IMR-90 (cell line): Measurements from ENCODE around the gene MADCAM1. TPM values are rescaled to one million over a fixed set of nuclear protein-coding genes. Genes with fewer than 3 reads are reported as not detected.

Source experiments
- ATAC-seq: fragments of 200-7000 bp; cut with Tn5 transposase; 2 replicates; pipeline ENCODE4 v1.9.1; 2020; ENCODE audit warnings: low read depth, mild to moderate bottlenecking, moderate library complexity
- BruUV-seq: library from RNA; stranded (reverse); fragments of 400-500 nt; replicated peaks from 2 replicates; lab custom pipeline; 2021; lab: Mats Ljungman, UMichigan
- CTCF ChIA-PET: fragments of 300-600 bp; formaldehyde crosslinking; extraction: SDS; loops from one replicate; lab custom pipeline; 2021; ENCODE audit warnings: antibody characterized with exemption; lab: Yijun Ruan, JAX
- POLR2A ChIA-PET: fragments of 300-600 bp; sonication (Branson Sonifier 250); formaldehyde crosslinking; loops from one replicate; lab custom pipeline; 2022; ENCODE audit warnings: antibody characterized with exemption; ENCODE audit not compliant: unreplicated experiment; lab: Charles Lee
- DNase-seq: peaks from one replicate; pipeline ENCODE4 v3.0.0; 2013
- H2AFZ ChIP-seq: replicated peaks from 2 replicates; pipeline ENCODE3; 2013; ENCODE audit warnings: low read length, mild to moderate bottlenecking; ENCODE audit not compliant: poor library complexity
- H2AK5ac ChIP-seq: 2 replicates; pipeline ENCODE4 v1.6.1; 2013; ENCODE audit warnings: low read depth, low read length, inconsistent platforms
- H2AK9ac ChIP-seq: replicated peaks from 2 replicates; pipeline ENCODE3; 2013; ENCODE audit warnings: mild to moderate bottlenecking, low read depth, low read length, moderate library complexity; ENCODE audit not compliant: poor library complexity
- H2BK120ac ChIP-seq: 2 replicates; pipeline ENCODE4 v1.6.1; 2013; ENCODE audit warnings: low read depth, low read length, inconsistent platforms
- H2BK15ac ChIP-seq: 3 replicates; pipeline ENCODE4 v1.6.1; 2013; ENCODE audit warnings: low read depth, low read length, inconsistent platforms
- H2BK20ac ChIP-seq: 2 replicates; pipeline ENCODE4 v1.6.1; 2013; ENCODE audit warnings: low read depth, mild to moderate bottlenecking, inconsistent platforms, low read length, moderate library complexity
- H2BK5ac ChIP-seq: 2 replicates; pipeline ENCODE4 v1.6.1; 2013; ENCODE audit warnings: mild to moderate bottlenecking, low read depth, low read length, inconsistent platforms; ENCODE audit not compliant: poor library complexity, severe bottlenecking
- H3K14ac ChIP-seq: replicated peaks from 2 replicates; pipeline ENCODE4 v1.6.1; 2013; ENCODE audit warnings: low read depth, low read length, inconsistent platforms
- H3K18ac ChIP-seq: 2 replicates; pipeline ENCODE4 v1.6.1; 2013; ENCODE audit warnings: low read depth, low read length, control low read depth
- H3K23ac ChIP-seq: 2 replicates; pipeline ENCODE4 v1.6.1; 2013; ENCODE audit warnings: low read depth, low read length, inconsistent platforms
- H3K27ac ChIP-seq: 2 replicates; pipeline ENCODE4 v1.5.1; 2013; ENCODE audit warnings: mild to moderate bottlenecking, control low read depth, low read length; ENCODE audit not compliant: insufficient read depth
- H3K27me3 ChIP-seq: 2 replicates; pipeline ENCODE4 v1.6.1; 2013; ENCODE audit warnings: low read length; ENCODE audit not compliant: control insufficient read depth, insufficient read depth
- H3K36me3 ChIP-seq: 2 replicates; pipeline ENCODE4 v1.6.1; 2013; ENCODE audit warnings: low read length, mixed read lengths; ENCODE audit not compliant: control insufficient read depth, insufficient read depth
- H3K4ac ChIP-seq: 2 replicates; pipeline ENCODE4 v1.6.1; 2013; ENCODE audit warnings: low read depth, low read length, inconsistent platforms
- H3K4me1 ChIP-seq: 2 replicates; pipeline ENCODE4 v1.6.1; 2013; ENCODE audit warnings: low read length, mixed read lengths; ENCODE audit not compliant: control insufficient read depth, insufficient read depth
- H3K4me2 ChIP-seq: 2 replicates; pipeline ENCODE4 v1.6.1; 2013; ENCODE audit warnings: low read depth, mild to moderate bottlenecking, control low read depth, low read length, moderate library complexity
- H3K4me3 ChIP-seq: 2 replicates; pipeline ENCODE4 v1.5.1; 2013; ENCODE audit warnings: low read depth, mild to moderate bottlenecking, control low read depth, low read length, moderate library complexity; ENCODE audit not compliant: insufficient read depth
- H3K56ac ChIP-seq: 2 replicates; pipeline ENCODE4 v1.6.1; 2013; ENCODE audit warnings: low read length, inconsistent platforms; ENCODE audit not compliant: insufficient read depth; ENCODE audit errors: extremely low read depth
- H3K79me1 ChIP-seq, 2 experiments: 2 replicates each; pipeline ENCODE4 v1.6.1; 2013; ENCODE audit warnings: low read length in 2 of 2, inconsistent platforms in 1 of 2, low read depth in 1 of 2
- H3K9ac ChIP-seq: 2 replicates; pipeline ENCODE4 v1.6.1; 2013; ENCODE audit warnings: low read depth, low read length, control low read depth
- H3K9me1 ChIP-seq: 2 replicates; pipeline ENCODE4 v1.6.1; 2013; ENCODE audit warnings: low read length, inconsistent platforms; ENCODE audit not compliant: insufficient read depth
- H3K9me3 ChIP-seq: 2 replicates; pipeline ENCODE4 v1.6.1; 2013; ENCODE audit warnings: low read length; ENCODE audit not compliant: control insufficient read depth, insufficient read depth
- H4K20me1 ChIP-seq: 2 replicates; pipeline ENCODE4 v1.6.1; 2013; ENCODE audit warnings: low read length, inconsistent platforms; ENCODE audit not compliant: insufficient read depth
- H4K5ac ChIP-seq: 2 replicates; pipeline ENCODE4 v1.6.1; 2013; ENCODE audit warnings: mild to moderate bottlenecking, low read depth, low read length, control low read depth
- H4K8ac ChIP-seq, 2 experiments: 2 replicates each; pipeline ENCODE4 v1.6.1; 2013; ENCODE audit warnings: low read depth in 2 of 2, low read length in 2 of 2, control low read depth in 1 of 2, inconsistent platforms in 1 of 2
- H4K91ac ChIP-seq: 2 replicates; pipeline ENCODE4 v1.6.1; 2013; ENCODE audit warnings: low read depth, low read length, inconsistent platforms; ENCODE audit not compliant: insufficient read depth
- CEBPB ChIP-seq: IDR thresholded peaks from 2 replicates; pipeline ENCODE4 v1.6.1; 2012; ENCODE audit warnings: low read depth, low read length, improper control_type of control experiment
- MAZ ChIP-seq: IDR thresholded peaks from 2 replicates; pipeline ENCODE4 v1.6.1; 2012; ENCODE audit warnings: low read depth, mild to moderate bottlenecking, low read length, improper control_type of control experiment, moderate library complexity, borderline replicate concordance
- RFX5 ChIP-seq: IDR thresholded peaks from 2 replicates; pipeline ENCODE4 v1.8.0; 2012; ENCODE audit warnings: low read depth, mild to moderate bottlenecking, low read length, moderate library complexity
- WGBS, 2 experiments: methylation state at CpG; one replicate each; pipeline versions ENCODE4 v1.1.5 to v1.1.7; 2013; ENCODE audit warnings: missing lambda C conversion rate in 2 of 2; ENCODE audit not compliant: insufficient read length in 1 of 2; ENCODE audit errors: extremely low coverage in 2 of 2; 5-methylcytosine and 5-hydroxymethylcytosine counted together
- dilution Hi-C: fragments of 300-500 bp; cut with HindIII; formaldehyde crosslinking; loops from one replicate; pipeline ENCODE4 v1.14.3; 2018; ENCODE audit warnings: low sequenced_read_pairs; ENCODE audit not compliant: unreplicated experiment
- in situ Hi-C: fragments of 300-500 bp; cut with MboI; formaldehyde crosslinking; loops from 3 replicates; pipeline ENCODE4 v1.14.3; 2019; ENCODE audit warnings: low sequenced_read_pairs, inconsistent platforms, mixed read lengths
- intact Hi-C: fragments of 100-400 bp; cut with micrococcal nuclease; formaldehyde crosslinking; loops from 2 replicates; pipeline ENCODE4 v1.10.0; 2022
- polyA plus RNA-seq, 3 experiments: library from polyadenylated mRNA; depleted of rRNA; stranded (reverse); fragments of >200 nt; gene quantifications; 2 replicates each; pipeline ENCODE4 v1.2.3, GENCODE V29; 2012; ENCODE audit warnings: low replicate concordance in 1 of 3
- total RNA-seq: library from RNA; depleted of rRNA; stranded (reverse); fragments of >200 nt; gene quantifications from 2 replicates; pipeline ENCODE4 v1.2.3, GENCODE V29; 2012

Gene MADCAM1
- total and polyA plus RNA-seq, 2 of the 4 experiments (the other 2 are of a cell fraction), result 0.24 TPM; not detected in 1

DNA sequence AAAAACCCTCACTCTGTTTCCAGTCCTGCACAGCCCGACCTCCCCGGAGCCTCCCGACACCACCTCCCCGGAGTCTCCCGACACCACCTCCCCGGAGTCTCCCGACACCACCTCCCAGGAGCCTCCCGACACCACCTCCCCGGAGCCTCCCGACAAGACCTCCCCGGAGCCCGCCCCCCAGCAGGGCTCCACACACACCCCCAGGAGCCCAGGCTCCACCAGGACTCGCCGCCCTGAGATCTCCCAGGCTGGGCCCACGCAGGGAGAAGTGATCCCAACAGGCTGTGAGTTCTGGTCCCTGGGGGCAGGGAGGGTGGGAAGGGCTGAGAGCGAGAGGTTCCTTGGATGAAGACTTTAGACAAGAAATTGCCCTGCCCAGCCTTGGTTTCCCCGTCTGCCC, 5.4 kb downstream of the MADCAM1 start:
- no CpG with 5 or more reads among the region's 17 CpGs for WGBS, 2 experiments
- no peak overlapping the region for H2AFZ ChIP-seq
- H3K18ac ChIP-seq, result no peak overlapping the region
- no TSS peak for BruUV-seq
- H3K23ac ChIP-seq, result no peak overlapping the region
- no peak for TF ChIP-seq MAZ
- no peak for TF ChIP-seq RFX5
- TF ChIP-seq CEBPB, result no peak
- ChIA-PET CTCF (no interaction called here), POLR2A (no interaction called here)
- H4K20me1 ChIP-seq, result no peaks in the 10 kb centered on the region
- no peak overlapping the region for H3K56ac ChIP-seq
- no peak overlapping the region for H2BK5ac ChIP-seq
- dilution Hi-C loops (no loop called here), intact Hi-C loops (no loop called here), in situ Hi-C loops (no loop called here)
- H3K4ac ChIP-seq, result no peak overlapping the region
- no peak for ATAC-seq
- H2BK120ac ChIP-seq, result no peak overlapping the region
- H3K27me3 ChIP-seq, result peaks cover 26% of the 10 kb centered on the region
- H3K27ac ChIP-seq, result no peak overlapping the region
- peaks cover 3% of the 10 kb centered on the region; the same call in 1 of the 2 replicates for H3K4me1 ChIP-seq
- H3K14ac ChIP-seq, result no peak overlapping the region
- no peak overlapping the region for H3K9ac ChIP-seq
- H3K4me3 ChIP-seq, result no peak overlapping the region
- no peak overlapping the region for H4K8ac ChIP-seq
- H3K36me3 ChIP-seq, result no peaks in the 10 kb centered on the region
- no peak overlapping the region for H4K5ac ChIP-seq
- H2AK9ac ChIP-seq, result no peak overlapping the region
- no peak overlapping the region for H2AK5ac ChIP-seq
- H2BK15ac ChIP-seq, result no peak overlapping the region
- H2BK20ac ChIP-seq, result no peak overlapping the region
- H3K9me1 ChIP-seq, result no peaks in the 10 kb centered on the region
- no peak overlapping the region for H4K91ac ChIP-seq
- no peak for DNase-seq
- H3K4me2 ChIP-seq, result no peak overlapping the region
- H3K9me3 ChIP-seq, result no peaks in the 10 kb centered on the region
- no peaks in the 10 kb centered on the region for H3K79me1 ChIP-seq
